Liver (tissue), 9 donors: ENCODE data around the gene MYADML2. TPM values are rescaled to one million over a fixed set of nuclear protein-coding genes. Genes with fewer than 3 reads are reported as not detected.

Source experiments
- DNase-seq: peaks from one replicate; pipeline ENCODE4 v3.0.0-alpha.2; 2017; ENCODE audit warnings: low spot score
- H3K27ac ChIP-seq, 2 donors: one replicate each; pipeline ENCODE4 v1.7.0; 2013; ENCODE audit warnings: inconsistent platforms in 2 of 2, low read length in 2 of 2, control low read depth in 1 of 2, low read depth in 1 of 2, mild to moderate bottlenecking in 1 of 2
- H3K27me3 ChIP-seq, 4 donors: one replicate each; pipeline versions ENCODE4 v1.6.1 to v1.7.0; 2013; ENCODE audit warnings: low read length in 3 of 4, inconsistent platforms in 1 of 4, mild to moderate bottlenecking in 1 of 4, moderate library complexity in 1 of 4; ENCODE audit not compliant: control insufficient read depth in 4 of 4, insufficient read depth in 4 of 4
- H3K36me3 ChIP-seq, 4 donors: one replicate each; pipeline versions ENCODE4 v1.6.1 to v1.7.0; 2013; ENCODE audit warnings: low read length in 3 of 4, mild to moderate bottlenecking in 3 of 4, low read depth in 1 of 4, moderate library complexity in 1 of 4; ENCODE audit not compliant: control insufficient read depth in 4 of 4, insufficient read depth in 3 of 4
- H3K4me1 ChIP-seq, 4 donors: one replicate each; pipeline versions ENCODE4 v1.6.1 to v1.7.0; 2013; ENCODE audit warnings: low read length in 3 of 4, mild to moderate bottlenecking in 3 of 4, moderate library complexity in 1 of 4; ENCODE audit not compliant: control insufficient read depth in 4 of 4, insufficient read depth in 4 of 4
- H3K4me3 ChIP-seq, 3 donors: one replicate each; pipeline versions ENCODE4 v1.6.1 to v1.7.0; 2013; ENCODE audit warnings: low read length in 3 of 3, control low read depth in 1 of 3, low read depth in 1 of 3, mild to moderate bottlenecking in 1 of 3
- H3K9ac ChIP-seq, 2 donors: one replicate each; pipeline ENCODE4 v1.7.0; 2013; ENCODE audit warnings: low read length in 2 of 2, mild to moderate bottlenecking in 2 of 2, moderate library complexity in 2 of 2, control low read depth in 1 of 2, low read depth in 1 of 2
- H3K9me3 ChIP-seq, 4 donors: one replicate each; pipeline versions ENCODE4 v1.6.1 to v1.7.0; 2013; ENCODE audit warnings: low read length in 3 of 4; ENCODE audit not compliant: control insufficient read depth in 4 of 4
- EGR1 ChIP-seq, 2 donors: IDR thresholded peaks; 2 replicates each; pipeline ENCODE4 v1.6.1; 2016 to 2018; ENCODE audit warnings: antibody characterized with exemption in 2 of 2, low read depth in 2 of 2
- JUND ChIP-seq, 2 donors: IDR thresholded peaks; 2 replicates each; pipeline ENCODE4 v1.6.1; 2016; ENCODE audit warnings: antibody characterized with exemption in 2 of 2
- NR2F2 ChIP-seq: IDR thresholded peaks from 2 replicates; pipeline ENCODE4 v1.6.1; 2016; ENCODE audit warnings: antibody characterized with exemption
- RAD21 ChIP-seq, 2 donors: IDR thresholded peaks; 2 replicates each; pipeline ENCODE4 v1.6.1; 2016; ENCODE audit warnings: antibody characterized with exemption in 2 of 2, mild to moderate bottlenecking in 2 of 2
- TAF1 ChIP-seq: conservative IDR thresholded peaks from 2 replicates; pipeline ENCODE4 v1.6.1; 2016; ENCODE audit warnings: antibody characterized with exemption, mild to moderate bottlenecking
- YY1 ChIP-seq: IDR thresholded peaks from 2 replicates; pipeline ENCODE4 v1.6.1; 2016; ENCODE audit warnings: antibody characterized with exemption, mild to moderate bottlenecking
- WGBS: extraction: QIAGEN DNeasy Blood & Tissue Kit; methylation state at CpG from one replicate; pipeline ENCODE4 v1.1.7; 2013; 5-methylcytosine and 5-hydroxymethylcytosine counted together
- polyA plus RNA-seq, 2 donors: library from polyadenylated mRNA; stranded (reverse) in 1 of 2; unstranded in 1 of 2; fragments of 200-250 nt in 1 of 2; fragments of >200 nt in 1 of 2; fragmentation: Nextera tagmentation in 1 of 2; extraction: Ambion mirVana in 1 of 2; gene quantifications; one replicate each; pipeline versions ENCODE4 v1.2.1 to v1.2.3, GENCODE V29; 2013 to 2015
- total RNA-seq, 2 donors: library from RNA; depleted of rRNA; stranded (reverse); fragments of >200 nt; gene quantifications; one replicate each; pipeline ENCODE4 v1.2.3, GENCODE V29; 2014
- TF ChIP-seq, protein P1 (sequence below): fragments of 150-350 bp; IDR thresholded peaks from 2 replicates; pipeline ENCODE4 v1.5.1; 2017; ENCODE audit warnings: improper control_type of control experiment, low read depth, low read length; ENCODE audit not compliant: missing input control
- TF ChIP-seq, protein P2 (sequence below): IDR thresholded peaks from 2 replicates; pipeline ENCODE4 v1.6.1; 2016; ENCODE audit warnings: antibody characterized with exemption, mild to moderate bottlenecking
- TF ChIP-seq, protein P3 (sequence below): IDR thresholded peaks from 2 replicates; pipeline ENCODE4 v1.6.1; 2016; ENCODE audit warnings: antibody characterized with exemption
- donor health status: healthy.
- donor health status: healthy.
- donor health status: healthy.
- donor health status: healthy.
- donor health status: healthy.

MYADML2 gene
- total and polyA plus RNA-seq, 4 donors = not detected

DNA sequence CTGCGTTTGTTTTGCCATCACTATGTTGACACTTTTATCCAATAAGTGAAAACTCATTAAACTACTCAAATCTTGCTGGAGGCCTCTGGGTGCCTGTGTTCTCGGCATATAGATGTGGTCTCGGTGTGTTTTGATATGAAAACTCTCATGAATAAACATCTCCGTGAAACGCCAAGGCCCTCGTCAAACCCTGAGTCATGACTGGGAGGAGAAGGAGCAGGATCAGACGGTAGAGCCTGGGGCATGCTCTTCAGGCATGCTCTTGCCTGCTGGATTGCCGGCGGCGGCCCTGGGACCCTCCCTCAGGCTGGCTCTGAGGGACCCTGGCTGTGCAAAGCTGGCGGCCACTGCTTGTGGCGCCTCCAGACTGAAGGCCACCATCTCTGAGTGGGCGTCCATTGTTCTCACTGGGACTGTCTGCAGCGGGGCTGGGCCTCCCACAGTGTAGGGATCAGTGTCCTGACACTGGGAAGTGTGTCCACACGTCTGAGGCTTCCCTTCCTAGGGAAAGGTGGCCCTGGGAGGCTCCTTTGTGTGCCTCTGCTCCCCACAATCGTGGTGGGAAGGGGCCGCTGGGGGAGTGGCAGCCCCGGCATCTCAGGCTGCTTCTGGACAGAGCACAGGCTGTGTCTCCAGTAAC is 46.7 kb downstream of the MYADML2 start:
- no peak overlapping the region for H3K27ac ChIP-seq
- DNase-seq = no peak
- H3K9me3 ChIP-seq = no peaks in the 10 kb centered on the region
- H3K4me3 ChIP-seq = no peak overlapping the region
- WGBS = 88% methylated on average over 18 of the region's 18 CpGs
- H3K9ac ChIP-seq = no peak overlapping the region
- H3K27me3 ChIP-seq = no peaks in the 10 kb centered on the region
- TF ChIP-seq NR2F2 (no peak), EGR1 (IDR thresholded peaks at IDR 0.05; ENCODE audit: low read depth in 2 of 2) (no peak)
- TF ChIP-seq, protein P1, sequence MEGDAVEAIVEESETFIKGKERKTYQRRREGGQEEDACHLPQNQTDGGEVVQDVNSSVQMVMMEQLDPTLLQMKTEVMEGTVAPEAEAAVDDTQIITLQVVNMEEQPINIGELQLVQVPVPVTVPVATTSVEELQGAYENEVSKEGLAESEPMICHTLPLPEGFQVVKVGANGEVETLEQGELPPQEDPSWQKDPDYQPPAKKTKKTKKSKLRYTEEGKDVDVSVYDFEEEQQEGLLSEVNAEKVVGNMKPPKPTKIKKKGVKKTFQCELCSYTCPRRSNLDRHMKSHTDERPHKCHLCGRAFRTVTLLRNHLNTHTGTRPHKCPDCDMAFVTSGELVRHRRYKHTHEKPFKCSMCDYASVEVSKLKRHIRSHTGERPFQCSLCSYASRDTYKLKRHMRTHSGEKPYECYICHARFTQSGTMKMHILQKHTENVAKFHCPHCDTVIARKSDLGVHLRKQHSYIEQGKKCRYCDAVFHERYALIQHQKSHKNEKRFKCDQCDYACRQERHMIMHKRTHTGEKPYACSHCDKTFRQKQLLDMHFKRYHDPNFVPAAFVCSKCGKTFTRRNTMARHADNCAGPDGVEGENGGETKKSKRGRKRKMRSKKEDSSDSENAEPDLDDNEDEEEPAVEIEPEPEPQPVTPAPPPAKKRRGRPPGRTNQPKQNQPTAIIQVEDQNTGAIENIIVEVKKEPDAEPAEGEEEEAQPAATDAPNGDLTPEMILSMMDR = no peak
- H3K4me1 ChIP-seq = peaks cover 2 to 23% (median 12%) of the 10 kb centered on the region in 4 donors
- peaks cover 8 to 39% (median 10%) of the 10 kb centered on the region in 4 donors for H3K36me3 ChIP-seq

DNA sequence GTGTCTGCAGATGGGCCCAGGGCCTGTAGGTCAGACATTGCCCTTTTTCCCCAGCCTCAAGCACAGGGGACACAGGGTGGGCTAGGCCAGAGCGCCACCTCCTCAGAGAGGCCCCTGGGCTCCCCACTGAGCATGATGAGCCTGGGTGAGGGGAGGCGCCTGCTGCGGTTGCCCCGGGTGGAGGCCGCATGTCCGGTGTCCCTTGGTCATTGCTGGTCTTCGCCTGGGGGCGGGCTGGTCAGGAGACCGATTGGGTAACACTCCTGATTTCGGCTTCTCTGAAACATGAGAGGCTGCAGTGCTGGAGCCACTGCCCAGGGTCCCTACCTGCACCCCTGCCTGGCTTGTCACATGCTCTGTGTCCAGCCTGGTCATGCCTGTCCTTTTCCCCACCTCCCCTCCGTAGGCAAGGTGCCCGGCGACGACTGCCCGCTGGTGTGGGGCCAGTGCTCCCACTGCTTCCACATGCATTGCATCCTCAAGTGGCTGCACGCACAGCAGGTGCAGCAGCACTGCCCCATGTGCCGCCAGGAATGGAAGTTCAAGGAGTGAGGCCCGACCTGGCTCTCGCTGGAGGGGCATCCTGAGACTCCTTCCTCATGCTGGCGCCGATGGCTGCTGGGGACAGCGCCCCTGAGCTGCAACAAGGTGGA is 47.4 kb downstream of the MYADML2 start:
- Histone ChIP-seq H3K36me3 (peaks cover 7 to 38% (median 8%) of the 10 kb centered on the region in 4 donors), H3K27me3 (no peaks in the 10 kb centered on the region), H3K4me3 (no peak overlapping the region), H3K9ac (no peak overlapping the region), H3K4me1 (peaks cover 2 to 23% (median 12%) of the 10 kb centered on the region in 4 donors), H3K9me3 (no peaks in the 10 kb centered on the region), H3K27ac (no peak overlapping the region)
- no peak for DNase-seq
- 87% methylated on average over 22 of the region's 22 CpGs for WGBS
- TF ChIP-seq JUND (IDR thresholded peaks at IDR 0.05) (no peak), TAF1 (no peak), YY1 (no peak), RAD21 (IDR thresholded peaks at IDR 0.05) (no peak), EGR1 (IDR thresholded peaks at IDR 0.05; ENCODE audit: low read depth in 2 of 2) (no peak)
- TF ChIP-seq, protein P2, sequence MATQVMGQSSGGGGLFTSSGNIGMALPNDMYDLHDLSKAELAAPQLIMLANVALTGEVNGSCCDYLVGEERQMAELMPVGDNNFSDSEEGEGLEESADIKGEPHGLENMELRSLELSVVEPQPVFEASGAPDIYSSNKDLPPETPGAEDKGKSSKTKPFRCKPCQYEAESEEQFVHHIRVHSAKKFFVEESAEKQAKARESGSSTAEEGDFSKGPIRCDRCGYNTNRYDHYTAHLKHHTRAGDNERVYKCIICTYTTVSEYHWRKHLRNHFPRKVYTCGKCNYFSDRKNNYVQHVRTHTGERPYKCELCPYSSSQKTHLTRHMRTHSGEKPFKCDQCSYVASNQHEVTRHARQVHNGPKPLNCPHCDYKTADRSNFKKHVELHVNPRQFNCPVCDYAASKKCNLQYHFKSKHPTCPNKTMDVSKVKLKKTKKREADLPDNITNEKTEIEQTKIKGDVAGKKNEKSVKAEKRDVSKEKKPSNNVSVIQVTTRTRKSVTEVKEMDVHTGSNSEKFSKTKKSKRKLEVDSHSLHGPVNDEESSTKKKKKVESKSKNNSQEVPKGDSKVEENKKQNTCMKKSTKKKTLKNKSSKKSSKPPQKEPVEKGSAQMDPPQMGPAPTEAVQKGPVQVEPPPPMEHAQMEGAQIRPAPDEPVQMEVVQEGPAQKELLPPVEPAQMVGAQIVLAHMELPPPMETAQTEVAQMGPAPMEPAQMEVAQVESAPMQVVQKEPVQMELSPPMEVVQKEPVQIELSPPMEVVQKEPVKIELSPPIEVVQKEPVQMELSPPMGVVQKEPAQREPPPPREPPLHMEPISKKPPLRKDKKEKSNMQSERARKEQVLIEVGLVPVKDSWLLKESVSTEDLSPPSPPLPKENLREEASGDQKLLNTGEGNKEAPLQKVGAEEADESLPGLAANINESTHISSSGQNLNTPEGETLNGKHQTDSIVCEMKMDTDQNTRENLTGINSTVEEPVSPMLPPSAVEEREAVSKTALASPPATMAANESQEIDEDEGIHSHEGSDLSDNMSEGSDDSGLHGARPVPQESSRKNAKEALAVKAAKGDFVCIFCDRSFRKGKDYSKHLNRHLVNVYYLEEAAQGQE = no peak
- TF ChIP-seq, protein P3, sequence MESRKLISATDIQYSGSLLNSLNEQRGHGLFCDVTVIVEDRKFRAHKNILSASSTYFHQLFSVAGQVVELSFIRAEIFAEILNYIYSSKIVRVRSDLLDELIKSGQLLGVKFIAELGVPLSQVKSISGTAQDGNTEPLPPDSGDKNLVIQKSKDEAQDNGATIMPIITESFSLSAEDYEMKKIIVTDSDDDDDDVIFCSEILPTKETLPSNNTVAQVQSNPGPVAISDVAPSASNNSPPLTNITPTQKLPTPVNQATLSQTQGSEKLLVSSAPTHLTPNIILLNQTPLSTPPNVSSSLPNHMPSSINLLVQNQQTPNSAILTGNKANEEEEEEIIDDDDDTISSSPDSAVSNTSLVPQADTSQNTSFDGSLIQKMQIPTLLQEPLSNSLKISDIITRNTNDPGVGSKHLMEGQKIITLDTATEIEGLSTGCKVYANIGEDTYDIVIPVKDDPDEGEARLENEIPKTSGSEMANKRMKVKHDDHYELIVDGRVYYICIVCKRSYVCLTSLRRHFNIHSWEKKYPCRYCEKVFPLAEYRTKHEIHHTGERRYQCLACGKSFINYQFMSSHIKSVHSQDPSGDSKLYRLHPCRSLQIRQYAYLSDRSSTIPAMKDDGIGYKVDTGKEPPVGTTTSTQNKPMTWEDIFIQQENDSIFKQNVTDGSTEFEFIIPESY = no peak
